ENCODE measurements around the gene HEPACAM2.

GRCh38 chr7:93245525-93246432 is 19.5 kb upstream of the HEPACAM2 start:
- peak; percentile 57 to 64 (median 57) for TF ChIP-seq CTCF (IDR thresholded peaks at IDR 0.05)
- TF ChIP-seq POLR2AphosphoS5 (IDR thresholded peaks at IDR 0.05) = no peak
- no peak for TF ChIP-seq POLR2A (IDR thresholded peaks at IDR 0.05; ENCODE audit: low read depth)
